ENCODE results near the gene AQP5. TPM values are rescaled to one million over a fixed set of nuclear protein-coding genes. Genes with fewer than 3 reads are reported as not detected.

Gene AQP5
- total and polyA plus RNA-seq, 3 experiments from 2014 or later, result not detected

- CTCF ChIA-PET, result interaction anchor here (1.0 to 1.2 kb wide), 2 partner anchors 9 to 17 kb away, joined by 3 read pairs; no protein-coding TSS in a partner anchor
- no peaks in the 10 kb centered on the region for H3K36me3 Mint-ChIP-seq
- peaks cover 6 to 14% (median 12%) of the 10 kb centered on the region in 3 donors for H3K4me1 Mint-ChIP-seq
- H3K4me3 Mint-ChIP-seq, result no peak overlapping the region
- H3K9me3 Mint-ChIP-seq, result no peaks in the 10 kb centered on the region
- Histone ChIP-seq H3K27me3 (ENCODE audit: insufficient read depth, low read length, poor library complexity, severe bottlenecking) (peaks cover 5% of the 10 kb centered on the region), H3K36me3 (ENCODE audit: insufficient read depth, low read length) (no peaks in the 10 kb centered on the region), H3K4me1 (ENCODE audit: insufficient read depth, low read length) (peaks cover 8% of the 10 kb centered on the region), H3K4me3 (ENCODE audit: low read length) (no peak overlapping the region), H3K27ac (ENCODE audit: low read depth, low read length) (no peak overlapping the region), H3K9me3 (ENCODE audit: low read length) (no peaks in the 10 kb centered on the region)
- DNase-seq, result no peak
- no peak overlapping the region for H3K27ac Mint-ChIP-seq
- POLR2A ChIA-PET, result no interaction called here
- H3K27me3 Mint-ChIP-seq, result peaks cover 17 to 41% of the 10 kb centered on the region in 2 donors
Measured at GRCh38 chr12:49949866-49950265, 11.8 kb upstream of the AQP5 start.

GRCh38 chr12:49950273-49951251, 11.1 kb upstream of the AQP5 start, which contains the start of gene AQP2:
Gene AQP2 (plus strand): TSS chr12:49950737. CDS start chr12:49950831, 94 bp downstream.
- Mint-ChIP-seq H3K9me3 (no peaks in the 10 kb centered on the region), H3K4me1 (peaks cover 3 to 7% (median 6%) of the 10 kb centered on the region in 3 donors), H3K36me3 (no peaks in the 10 kb centered on the region), H3K27me3 (peaks cover 19 to 43% of the 10 kb centered on the region in 2 donors), H3K4me3 (no peak within 1 kb of the TSS), H3K27ac (peak within 1 kb of the TSS in 1 of 8 donors; percentile 19)
- DNase-seq, result no peak
- ChIA-PET CTCF (interaction anchor here (1.2 kb wide), 1 partner anchor 8 kb away, joined by 3 read pairs; no protein-coding TSS in a partner anchor), POLR2A (no interaction called here)
- H3K9me3 ChIP-seq (ENCODE audit: low read length), result no peaks in the 10 kb centered on the region
- H3K4me1 ChIP-seq (ENCODE audit: insufficient read depth, low read length), result peaks cover 3% of the 10 kb centered on the region
- no peak within 1 kb of the TSS for H3K4me3 ChIP-seq (ENCODE audit: low read length)
- no peak within 1 kb of the TSS for H3K27ac ChIP-seq (ENCODE audit: low read depth, low read length)
- peaks cover 6% of the 10 kb centered on the region for H3K27me3 ChIP-seq (ENCODE audit: insufficient read depth, low read length, poor library complexity, severe bottlenecking)
- H3K36me3 ChIP-seq (ENCODE audit: insufficient read depth, low read length), result no peaks in the 10 kb centered on the region

GRCh38 chr12:49951411-49952240, 10.0 kb upstream of the AQP5 start:
- ChIA-PET CTCF (no interaction called here), POLR2A (no interaction called here)
- Mint-ChIP-seq H3K27ac (peak overlapping the region in 1 of 8 donors; percentile 39), H3K27me3 (peaks cover 21 to 47% of the 10 kb centered on the region in 2 donors), H3K9me3 (no peaks in the 10 kb centered on the region), H3K4me3 (no peak overlapping the region), H3K36me3 (no peaks in the 10 kb centered on the region), H3K4me1 (peaks cover 0 to 3% (median 0%) of the 10 kb centered on the region in 3 donors)
- no peaks in the 10 kb centered on the region for H3K9me3 ChIP-seq (ENCODE audit: low read length)
- no peak overlapping the region for H3K27ac ChIP-seq (ENCODE audit: low read depth, low read length)
- H3K4me3 ChIP-seq (ENCODE audit: low read length), result no peak overlapping the region
- no peaks in the 10 kb centered on the region for H3K4me1 ChIP-seq (ENCODE audit: insufficient read depth, low read length)
- H3K27me3 ChIP-seq (ENCODE audit: insufficient read depth, low read length, poor library complexity, severe bottlenecking), result peaks cover 13% of the 10 kb centered on the region
- no peak for DNase-seq
- H3K36me3 ChIP-seq (ENCODE audit: insufficient read depth, low read length), result no peaks in the 10 kb centered on the region

- Histone ChIP-seq H3K4me1 (ENCODE audit: insufficient read depth, low read length) (no peaks in the 10 kb centered on the region), H3K27ac (ENCODE audit: low read depth, low read length) (no peak overlapping the region), H3K4me3 (ENCODE audit: low read length) (no peak overlapping the region), H3K27me3 (ENCODE audit: insufficient read depth, low read length, poor library complexity, severe bottlenecking) (peaks cover 19% of the 10 kb centered on the region), H3K36me3 (ENCODE audit: insufficient read depth, low read length) (no peaks in the 10 kb centered on the region), H3K9me3 (ENCODE audit: low read length) (no peaks in the 10 kb centered on the region)
- H3K27me3 Mint-ChIP-seq, result peaks cover 25 to 56% of the 10 kb centered on the region in 2 donors
- H3K4me1 Mint-ChIP-seq, result peaks cover 0 to 3% (median 0%) of the 10 kb centered on the region in 3 donors
- POLR2A ChIA-PET, result no interaction called here
- H3K9me3 Mint-ChIP-seq, result no peaks in the 10 kb centered on the region
- no peak for DNase-seq
- CTCF ChIA-PET, result interaction anchor here (1.4 to 4.0 kb wide), 2 partner anchors 7 to 15 kb away, joined by 3 to 24 read pairs; no protein-coding TSS in a partner anchor
- H3K27ac Mint-ChIP-seq, result no peak overlapping the region
- no peaks in the 10 kb centered on the region for H3K36me3 Mint-ChIP-seq
- no peak overlapping the region for H3K4me3 Mint-ChIP-seq
Measured at GRCh38 chr12:49952391-49953055, 9.1 kb upstream of the AQP5 start.

GRCh38 chr12:49953151-49953550, 8.5 kb upstream of the AQP5 start:
- no peaks in the 10 kb centered on the region for H3K36me3 ChIP-seq (ENCODE audit: insufficient read depth, low read length)
- Mint-ChIP-seq H3K4me3 (no peak overlapping the region), H3K36me3 (no peaks in the 10 kb centered on the region), H3K27ac (no peak overlapping the region), H3K9me3 (no peaks in the 10 kb centered on the region), H3K4me1 (peaks cover 0 to 3% (median 0%) of the 10 kb centered on the region in 3 donors), H3K27me3 (peaks cover 27 to 57% of the 10 kb centered on the region in 2 donors)
- no peaks in the 10 kb centered on the region for H3K4me1 ChIP-seq (ENCODE audit: insufficient read depth, low read length)
- ChIA-PET POLR2A (no interaction called here), CTCF (interaction anchor here (1.4 to 4.0 kb wide), 2 partner anchors 8 to 14 kb away, joined by 3 to 24 read pairs; no protein-coding TSS in a partner anchor)
- no peaks in the 10 kb centered on the region for H3K9me3 ChIP-seq (ENCODE audit: low read length)
- peaks cover 23% of the 10 kb centered on the region for H3K27me3 ChIP-seq (ENCODE audit: insufficient read depth, low read length, poor library complexity, severe bottlenecking)
- no peak overlapping the region for H3K4me3 ChIP-seq (ENCODE audit: low read length)
- no peak for DNase-seq
- no peak overlapping the region for H3K27ac ChIP-seq (ENCODE audit: low read depth, low read length)

GRCh38 chr12:49953961-49954846, 7.5 kb upstream of the AQP5 start:
- Histone ChIP-seq H3K4me3 (ENCODE audit: low read length) (no peak overlapping the region), H3K4me1 (ENCODE audit: insufficient read depth, low read length) (no peaks in the 10 kb centered on the region), H3K27me3 (ENCODE audit: insufficient read depth, low read length, poor library complexity, severe bottlenecking) (peaks cover 29% of the 10 kb centered on the region), H3K36me3 (ENCODE audit: insufficient read depth, low read length) (no peaks in the 10 kb centered on the region), H3K27ac (ENCODE audit: low read depth, low read length) (no peak overlapping the region), H3K9me3 (ENCODE audit: low read length) (no peaks in the 10 kb centered on the region)
- no peak for DNase-seq
- Mint-ChIP-seq H3K4me1 (peaks cover 0 to 3% (median 0%) of the 10 kb centered on the region in 3 donors), H3K9me3 (no peaks in the 10 kb centered on the region), H3K27me3 (peaks cover 32 to 60% of the 10 kb centered on the region in 2 donors), H3K36me3 (no peaks in the 10 kb centered on the region), H3K4me3 (no peak overlapping the region), H3K27ac (no peak overlapping the region)
- ChIA-PET CTCF (interaction anchor here (1.4 to 4.0 kb wide), 3 partner anchors 9 to 13 kb away, joined by 3 to 24 read pairs (median 3); no protein-coding TSS in a partner anchor), POLR2A (no interaction called here)
